Lung microvascular endothelial cell (primary cell): Measurements from ENCODE around the gene ERCC3. TPM values are rescaled to one million over a fixed set of nuclear protein-coding genes. Genes with fewer than 3 reads are reported as not detected.

Source experiments
- DNase-seq, 2 donors: peaks; one replicate each; pipeline versions ENCODE4 v3.0.0 to v3.0.0-alpha.2; 2010; ENCODE audit warnings: low read depth in 2 of 2
- total RNA-seq: library from RNA; depleted of rRNA; stranded (reverse); fragments of >200 nt; gene quantifications from 2 replicates; pipeline ENCODE4 v1.2.1, GENCODE V29; 2014

ERCC3 gene
- 23.1 and 28.8 TPM in 2 replicates for total RNA-seq

- DNase-seq = peak; percentile 80 to 86
Measured at GRCh38 chr2:127293748-127294562, at the start of gene ERCC3. Gene ERCC3, minus strand, starts transcription at chr2:127294144. Its CDS starts 63 bp downstream, at chr2:127294081.

- no peak for DNase-seq
Measured at GRCh38 chr2:127343277-127343676, 49.3 kb upstream of the ERCC3 start.

GRCh38 chr2:127342101-127342500 is 48.2 kb upstream of the ERCC3 start:
- DNase-seq = no peak

GRCh38 chr2:127332335-127332734 is 38.4 kb upstream of the ERCC3 start:
- DNase-seq = no peak

- DNase-seq = no peak
Measured at GRCh38 chr2:127330753-127331152, 36.8 kb upstream of the ERCC3 start.

GRCh38 chr2:127326289-127326945 is 32.5 kb upstream of the ERCC3 start:
- DNase-seq = no peak

GRCh38 chr2:127324635-127325034 is 30.7 kb upstream of the ERCC3 start:
- peak; percentile 64 to 78 for DNase-seq

GRCh38 chr2:127321303-127321702 is 27.4 kb upstream of the ERCC3 start:
- DNase-seq = no peak

- no peak for DNase-seq
Measured at GRCh38 chr2:127320586-127321275, 26.8 kb upstream of the ERCC3 start.

- no peak for DNase-seq
Measured at GRCh38 chr2:127320067-127320466, 26.1 kb upstream of the ERCC3 start.

GRCh38 chr2:127314193-127314988 is 20.4 kb upstream of the ERCC3 start:
- no peak for DNase-seq

- DNase-seq = no peak
Measured at GRCh38 chr2:127313406-127313805, 19.5 kb upstream of the ERCC3 start.

GRCh38 chr2:127310980-127311379 is 17.0 kb upstream of the ERCC3 start:
- no peak for DNase-seq

GRCh38 chr2:127309468-127309867 is 15.5 kb upstream of the ERCC3 start:
- no peak for DNase-seq

- DNase-seq = no peak
Measured at GRCh38 chr2:127308586-127309138, 14.7 kb upstream of the ERCC3 start.

- peak in 1 of 2 donors; percentile 57 for DNase-seq
Measured at GRCh38 chr2:127305990-127306585, 12.1 kb upstream of the ERCC3 start.

GRCh38 chr2:127302168-127302567 is 8.2 kb upstream of the ERCC3 start:
- no peak for DNase-seq

- DNase-seq = peak in 1 of 2 donors; percentile 26
Measured at GRCh38 chr2:127293386-127293747, 577 bp downstream of the ERCC3 start.

GRCh38 chr2:127288274-127288673 is 5.7 kb downstream of the ERCC3 start:
- DNase-seq = no peak

GRCh38 chr2:127283275-127283674 is 10.7 kb downstream of the ERCC3 start:
- no peak for DNase-seq

- DNase-seq = no peak
Measured at GRCh38 chr2:127280693-127281092, 13.3 kb downstream of the ERCC3 start.
